Measurements from ENCODE around the gene TDRD3. TPM values are rescaled to one million over a fixed set of nuclear protein-coding genes. Genes with fewer than 3 reads are reported as not detected.

TDRD3 gene
- polyA plus RNA-seq (2013, experiment 1 of 2) = 11.0 TPM
- polyA plus RNA-seq (2013, experiment 2 of 2) = 14.6 TPM

DNA sequence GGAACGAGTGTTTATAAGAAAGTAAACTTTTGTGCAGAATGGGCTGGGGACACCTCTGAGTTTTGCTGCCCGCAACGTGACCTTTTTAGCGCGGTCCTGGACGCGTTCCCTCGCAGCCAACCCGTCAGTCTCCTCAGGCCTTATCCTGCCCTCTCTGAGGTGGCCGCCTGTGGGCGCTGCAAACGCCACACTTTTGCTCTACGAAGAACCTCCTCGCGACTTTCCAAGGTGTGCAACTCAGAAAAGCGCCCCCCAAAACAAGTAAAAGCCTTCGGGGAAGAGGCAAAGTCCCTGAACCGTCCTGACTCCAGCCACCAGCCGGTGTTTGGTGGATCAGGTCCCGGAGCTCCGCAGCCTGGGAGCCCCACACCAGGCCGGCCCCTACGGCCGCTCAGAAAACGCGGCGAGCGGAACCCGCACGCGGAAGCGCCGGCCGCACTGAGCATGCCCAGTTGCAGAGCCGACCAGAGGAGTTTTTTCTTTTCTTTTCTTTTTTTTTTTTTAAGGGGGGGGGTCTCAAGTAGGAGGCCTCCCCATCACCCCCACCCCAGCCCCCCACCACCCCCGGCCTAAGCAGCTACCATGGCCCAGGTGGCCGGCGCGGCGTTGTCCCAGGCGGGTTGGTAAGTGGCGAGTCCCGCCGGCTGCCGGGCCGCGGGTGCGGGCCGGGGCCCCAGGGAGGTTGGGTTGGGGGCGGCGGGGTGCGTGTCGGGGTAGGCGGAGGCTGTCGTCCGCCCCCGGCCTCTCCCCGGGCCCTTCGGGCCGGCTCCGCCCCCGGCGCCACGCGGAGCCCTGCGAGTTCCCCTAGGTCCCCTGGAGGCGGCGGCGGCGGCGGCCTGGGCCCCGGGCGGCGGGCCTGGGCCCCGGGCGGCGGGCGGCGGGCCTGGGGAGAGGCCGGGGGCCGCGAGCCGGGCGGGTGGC lies at the start of gene TDRD3:
TSS of gene TDRD3 (plus strand) at position 438 of the 921 bp plus-strand sequence. CDS start at position 583, 145 bp downstream.
- H3K4me1 ChIP-seq (ENCODE audit: insufficient read depth, low read length) = peaks cover 41% of the 10 kb centered on the region
- WGBS = under 1% methylated on average over 82 of the region's 84 CpGs
- peak within 1 kb of the TSS; percentile 91 for H3K27ac ChIP-seq (ENCODE audit: low read depth, low read length)
- H3K9ac ChIP-seq (ENCODE audit: low read depth, low read length) = peak within 1 kb of the TSS; percentile 96
- H3K9me3 ChIP-seq (ENCODE audit: insufficient read depth, low read depth, low read length) = no peaks in the 10 kb centered on the region
- no peaks in the 10 kb centered on the region for H3K36me3 ChIP-seq (ENCODE audit: insufficient read depth, low read length)
- H3K27me3 ChIP-seq (ENCODE audit: insufficient read depth, low read length) = no peaks in the 10 kb centered on the region
- peak within 1 kb of the TSS; percentile 94 for H3K4me3 ChIP-seq (ENCODE audit: low read length)

DNA sequence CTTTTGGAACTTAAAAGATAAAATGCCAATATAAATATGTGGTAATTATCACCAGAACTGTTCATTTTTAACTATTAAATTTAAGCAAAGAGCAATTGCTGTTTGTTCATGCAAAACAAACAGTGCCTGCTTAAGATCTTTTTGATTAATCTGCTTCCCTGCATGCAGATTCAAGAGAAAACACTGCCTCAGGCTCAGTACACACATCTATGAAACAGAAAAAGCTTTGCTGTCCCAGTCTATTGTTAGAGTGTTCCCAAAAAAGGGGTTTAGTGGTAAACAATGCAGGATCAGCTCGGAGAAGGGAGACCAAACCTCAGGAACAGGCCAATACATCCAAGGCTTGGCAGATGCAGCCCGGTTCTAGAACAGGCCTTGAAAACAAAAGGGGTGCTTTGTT lies 49.3 kb upstream of the TDRD3 start:
- Histone ChIP-seq H3K36me3 (ENCODE audit: insufficient read depth, low read length) (no peaks in the 10 kb centered on the region), H3K4me3 (ENCODE audit: low read length) (no peak overlapping the region), H3K27me3 (ENCODE audit: insufficient read depth, low read length) (no peaks in the 10 kb centered on the region), H3K9me3 (ENCODE audit: insufficient read depth, low read depth, low read length) (no peaks in the 10 kb centered on the region), H3K27ac (ENCODE audit: low read depth, low read length) (no peak overlapping the region), H3K4me1 (ENCODE audit: insufficient read depth, low read length) (no peaks in the 10 kb centered on the region), H3K9ac (ENCODE audit: low read depth, low read length) (no peak overlapping the region)
- WGBS = 87% methylated on average over 2 of the region's 2 CpGs

DNA sequence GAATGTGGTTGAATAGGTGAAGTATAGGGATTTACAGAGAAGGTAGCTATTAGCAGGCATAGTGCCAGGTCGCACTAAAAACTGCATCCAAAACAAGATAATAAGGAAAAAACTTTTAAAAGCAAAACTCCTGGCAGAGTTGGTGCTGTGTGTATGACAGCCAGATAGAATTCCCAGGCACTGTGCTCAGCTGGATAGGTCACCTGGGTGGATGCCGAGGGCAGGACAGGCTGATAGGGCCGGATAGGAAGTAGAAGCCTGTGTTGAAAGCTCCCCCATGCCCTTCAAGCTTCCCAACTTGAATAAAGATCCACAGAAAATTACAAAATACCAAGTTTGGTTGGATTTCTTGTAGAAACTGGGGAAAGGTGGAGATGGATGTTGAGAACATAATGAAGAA lies 48.9 kb upstream of the TDRD3 start:
- Histone ChIP-seq H3K9ac (ENCODE audit: low read depth, low read length) (no peak overlapping the region), H3K36me3 (ENCODE audit: insufficient read depth, low read length) (no peaks in the 10 kb centered on the region), H3K27me3 (ENCODE audit: insufficient read depth, low read length) (no peaks in the 10 kb centered on the region), H3K27ac (ENCODE audit: low read depth, low read length) (no peak overlapping the region), H3K9me3 (ENCODE audit: insufficient read depth, low read depth, low read length) (no peaks in the 10 kb centered on the region), H3K4me1 (ENCODE audit: insufficient read depth, low read length) (no peaks in the 10 kb centered on the region), H3K4me3 (ENCODE audit: low read length) (no peak overlapping the region)
- 76% methylated on average over 2 of the region's 3 CpGs for WGBS

DNA sequence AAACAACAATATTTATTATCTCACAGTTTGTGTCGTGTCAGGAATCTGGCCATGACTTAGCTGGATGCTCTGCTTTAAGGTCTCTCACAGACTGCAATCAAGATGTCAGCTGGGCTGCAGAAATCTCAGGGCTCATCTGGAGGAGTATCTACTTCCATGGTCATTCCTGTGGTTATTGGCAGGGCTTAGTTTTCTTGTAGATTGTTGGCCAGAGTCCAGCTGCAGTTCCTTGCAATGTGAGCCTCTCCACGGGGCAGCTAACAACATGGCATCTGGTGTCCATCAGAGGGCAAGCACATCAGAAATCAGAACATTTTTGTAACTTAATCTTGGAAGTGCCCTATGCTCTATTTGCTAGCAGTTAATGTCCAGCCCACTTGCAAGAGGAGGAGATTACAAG lies 45.7 kb upstream of the TDRD3 start:
- Histone ChIP-seq H3K27ac (ENCODE audit: low read depth, low read length) (no peak overlapping the region), H3K36me3 (ENCODE audit: insufficient read depth, low read length) (no peaks in the 10 kb centered on the region), H3K9ac (ENCODE audit: low read depth, low read length) (no peak overlapping the region), H3K9me3 (ENCODE audit: insufficient read depth, low read depth, low read length) (no peaks in the 10 kb centered on the region), H3K27me3 (ENCODE audit: insufficient read depth, low read length) (no peaks in the 10 kb centered on the region), H3K4me3 (ENCODE audit: low read length) (no peak overlapping the region), H3K4me1 (ENCODE audit: insufficient read depth, low read length) (no peaks in the 10 kb centered on the region)
- 89% methylated on average over 2 of the region's 2 CpGs for WGBS

DNA sequence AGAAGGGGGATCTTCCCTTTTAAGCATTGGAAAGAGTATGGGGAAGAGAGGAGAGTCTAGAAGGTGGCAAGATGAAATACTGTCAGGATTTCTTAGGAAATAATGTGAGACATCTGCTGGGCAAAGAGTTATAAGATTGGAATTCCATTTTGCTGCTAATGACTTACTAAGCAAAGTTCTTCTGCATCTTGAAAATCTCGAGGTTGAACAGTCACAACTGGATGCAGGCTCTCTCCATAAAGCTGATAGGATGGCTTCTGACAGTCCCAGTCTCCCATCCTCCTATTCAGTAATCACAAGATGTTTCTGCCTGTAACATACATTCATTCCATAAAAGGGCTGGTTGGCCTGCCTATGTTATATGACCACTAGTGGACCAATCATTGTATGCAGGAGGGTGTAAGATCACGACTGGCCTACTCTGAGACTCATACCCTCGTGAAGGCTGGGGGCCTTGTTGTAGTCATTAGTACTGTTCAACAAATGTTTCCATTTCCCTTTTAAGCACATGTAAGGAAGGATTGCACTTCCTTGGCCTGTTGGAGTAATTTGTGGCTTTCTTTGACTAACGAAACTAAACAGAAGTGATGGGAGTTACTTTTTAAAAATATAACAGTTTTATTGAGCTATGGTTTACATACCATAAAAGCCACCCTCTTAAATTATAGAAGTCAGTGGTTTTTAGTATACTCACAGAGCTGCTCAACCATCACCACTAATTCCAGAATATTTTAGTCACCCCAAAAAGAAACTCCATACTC lies 45.0 kb upstream of the TDRD3 start:
- Histone ChIP-seq H3K36me3 (ENCODE audit: insufficient read depth, low read length) (no peaks in the 10 kb centered on the region), H3K4me1 (ENCODE audit: insufficient read depth, low read length) (no peaks in the 10 kb centered on the region), H3K9me3 (ENCODE audit: insufficient read depth, low read depth, low read length) (no peaks in the 10 kb centered on the region), H3K27ac (ENCODE audit: low read depth, low read length) (no peak overlapping the region), H3K27me3 (ENCODE audit: insufficient read depth, low read length) (no peaks in the 10 kb centered on the region), H3K4me3 (ENCODE audit: low read length) (no peak overlapping the region), H3K9ac (ENCODE audit: low read depth, low read length) (no peak overlapping the region)
- 89% methylated on average over 3 of the region's 4 CpGs for WGBS

DNA sequence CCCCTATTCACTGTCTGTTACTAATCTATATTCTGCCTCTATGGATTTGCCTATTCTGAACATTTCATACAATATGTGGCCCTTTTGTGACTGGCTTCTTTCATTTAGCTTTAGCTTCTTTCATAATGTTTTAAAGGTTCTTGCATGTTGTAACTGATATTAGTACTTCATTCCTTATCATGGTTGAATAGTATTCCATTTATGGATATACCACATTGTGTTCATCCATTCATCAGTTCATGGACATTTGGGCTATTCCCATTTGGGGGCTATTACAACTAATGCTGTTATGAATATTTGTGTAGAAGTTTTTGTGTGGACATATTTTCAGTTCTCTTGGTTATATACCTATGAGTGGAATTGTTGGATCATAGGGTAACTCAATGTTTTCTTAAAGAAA lies 44.4 kb upstream of the TDRD3 start:
- no peaks in the 10 kb centered on the region for H3K27me3 ChIP-seq (ENCODE audit: insufficient read depth, low read length)
- no peaks in the 10 kb centered on the region for H3K36me3 ChIP-seq (ENCODE audit: insufficient read depth, low read length)
- H3K9ac ChIP-seq (ENCODE audit: low read depth, low read length) = no peak overlapping the region
- no peak overlapping the region for H3K4me3 ChIP-seq (ENCODE audit: low read length)
- H3K9me3 ChIP-seq (ENCODE audit: insufficient read depth, low read depth, low read length) = no peaks in the 10 kb centered on the region
- no peak overlapping the region for H3K27ac ChIP-seq (ENCODE audit: low read depth, low read length)
- no peaks in the 10 kb centered on the region for H3K4me1 ChIP-seq (ENCODE audit: insufficient read depth, low read length)

DNA sequence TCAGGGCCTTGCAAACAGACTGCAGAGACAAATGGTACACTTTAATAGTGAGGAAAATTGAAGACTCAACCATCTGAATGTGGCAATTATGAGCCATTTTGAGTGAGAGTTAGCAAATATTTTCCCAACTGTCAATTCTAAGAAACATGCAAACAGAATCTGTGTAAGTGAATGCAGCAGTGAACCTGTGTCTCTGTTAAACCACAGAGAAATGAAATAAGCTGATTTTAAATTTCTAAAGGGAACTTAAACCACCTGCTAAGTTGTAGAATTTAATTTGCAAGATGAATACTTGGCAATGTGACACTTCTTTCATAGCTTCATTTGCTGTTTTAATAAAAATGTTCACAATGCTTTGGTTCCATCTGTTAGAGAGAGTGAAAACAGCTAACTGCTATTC lies 42.0 kb upstream of the TDRD3 start:
- Histone ChIP-seq H3K4me3 (ENCODE audit: low read length) (no peak overlapping the region), H3K36me3 (ENCODE audit: insufficient read depth, low read length) (no peaks in the 10 kb centered on the region), H3K9me3 (ENCODE audit: insufficient read depth, low read depth, low read length) (no peaks in the 10 kb centered on the region), H3K4me1 (ENCODE audit: insufficient read depth, low read length) (no peaks in the 10 kb centered on the region), H3K9ac (ENCODE audit: low read depth, low read length) (no peak overlapping the region), H3K27ac (ENCODE audit: low read depth, low read length) (no peak overlapping the region), H3K27me3 (ENCODE audit: insufficient read depth, low read length) (no peaks in the 10 kb centered on the region)

DNA sequence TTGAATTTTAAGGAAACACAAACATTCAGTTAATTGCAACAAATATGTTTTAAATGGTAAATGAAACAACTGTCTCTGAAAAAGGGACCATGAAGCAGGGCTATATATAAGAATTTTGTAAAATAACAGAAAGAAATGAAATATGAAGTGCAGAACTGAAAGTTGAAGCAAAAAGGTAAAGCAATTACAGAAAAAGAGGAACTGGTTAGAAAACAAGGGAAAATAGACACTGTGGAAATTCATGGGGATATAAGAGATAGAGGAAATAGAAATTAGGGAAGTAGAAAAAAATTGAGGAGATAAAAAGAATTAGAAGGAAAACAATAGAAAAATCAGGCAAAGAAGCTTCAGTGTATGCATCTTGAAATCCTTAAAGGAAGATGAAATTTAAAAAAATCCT lies 40.0 kb upstream of the TDRD3 start:
- H3K4me3 ChIP-seq (ENCODE audit: low read length) = no peak overlapping the region
- H3K9me3 ChIP-seq (ENCODE audit: insufficient read depth, low read depth, low read length) = no peaks in the 10 kb centered on the region
- H3K27me3 ChIP-seq (ENCODE audit: insufficient read depth, low read length) = no peaks in the 10 kb centered on the region
- no peak overlapping the region for H3K9ac ChIP-seq (ENCODE audit: low read depth, low read length)
- H3K4me1 ChIP-seq (ENCODE audit: insufficient read depth, low read length) = no peaks in the 10 kb centered on the region
- H3K36me3 ChIP-seq (ENCODE audit: insufficient read depth, low read length) = no peaks in the 10 kb centered on the region
- H3K27ac ChIP-seq (ENCODE audit: low read depth, low read length) = no peak overlapping the region

DNA sequence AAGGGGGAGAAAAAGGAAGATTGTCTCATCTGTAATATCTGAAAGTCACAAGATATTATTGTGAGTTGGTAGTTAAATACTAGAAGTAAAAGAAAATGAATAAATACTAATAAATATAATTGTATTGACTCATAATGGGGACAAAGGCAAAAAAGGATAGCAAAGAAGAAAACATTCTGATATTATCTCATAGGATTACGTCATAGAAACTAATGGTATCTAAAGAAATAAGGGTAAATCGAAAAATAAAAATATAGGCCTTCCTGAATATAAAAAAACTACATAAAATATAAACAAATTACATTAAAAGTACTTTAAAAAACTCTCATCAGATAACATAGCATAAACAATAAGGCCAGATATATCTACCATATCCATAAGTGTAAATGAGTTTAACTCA lies 38.6 kb upstream of the TDRD3 start:
- 0 out of 2 replicates have a peak, but pooled peaks cover 3% of the 10 kb centered on the region for H3K4me1 ChIP-seq (ENCODE audit: insufficient read depth, low read length)
- no CpG with 5 or more reads among the region's 2 CpGs for WGBS
- H3K9me3 ChIP-seq (ENCODE audit: insufficient read depth, low read depth, low read length) = no peaks in the 10 kb centered on the region
- no peaks in the 10 kb centered on the region for H3K36me3 ChIP-seq (ENCODE audit: insufficient read depth, low read length)
- H3K27ac ChIP-seq (ENCODE audit: low read depth, low read length) = no peak overlapping the region
- H3K27me3 ChIP-seq (ENCODE audit: insufficient read depth, low read length) = no peaks in the 10 kb centered on the region
- no peak overlapping the region for H3K4me3 ChIP-seq (ENCODE audit: low read length)
- H3K9ac ChIP-seq (ENCODE audit: low read depth, low read length) = no peak overlapping the region

DNA sequence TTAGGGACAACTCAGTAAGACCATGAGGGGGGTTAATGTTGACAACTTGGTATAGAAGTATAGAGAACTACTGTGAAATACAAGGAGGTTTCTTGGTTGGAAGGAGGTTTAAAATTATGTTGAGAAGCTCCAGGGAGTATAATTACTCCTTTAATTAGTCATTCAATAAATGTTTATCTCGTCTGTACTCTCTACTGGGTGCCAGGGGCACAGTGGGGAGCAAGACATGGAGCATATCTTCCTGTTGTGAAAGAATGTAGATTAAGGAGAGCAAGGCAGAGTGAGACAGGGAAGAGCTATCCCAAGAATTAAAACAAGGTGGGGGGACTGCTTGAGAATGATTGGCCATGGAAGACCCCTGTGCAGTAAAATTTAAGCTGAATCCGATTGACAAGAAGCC lies 33.7 kb upstream of the TDRD3 start:
- H3K9ac ChIP-seq (ENCODE audit: low read depth, low read length) = no peak overlapping the region
- no peak overlapping the region for H3K4me3 ChIP-seq (ENCODE audit: low read length)
- 78% methylated on average over 2 of the region's 2 CpGs for WGBS
- no peaks in the 10 kb centered on the region for H3K36me3 ChIP-seq (ENCODE audit: insufficient read depth, low read length)
- no peaks in the 10 kb centered on the region for H3K9me3 ChIP-seq (ENCODE audit: insufficient read depth, low read depth, low read length)
- H3K27ac ChIP-seq (ENCODE audit: low read depth, low read length) = no peak overlapping the region
- H3K27me3 ChIP-seq (ENCODE audit: insufficient read depth, low read length) = no peaks in the 10 kb centered on the region
- H3K4me1 ChIP-seq (ENCODE audit: insufficient read depth, low read length) = 0 out of 2 replicates have a peak, but pooled peaks cover 4% of the 10 kb centered on the region

DNA sequence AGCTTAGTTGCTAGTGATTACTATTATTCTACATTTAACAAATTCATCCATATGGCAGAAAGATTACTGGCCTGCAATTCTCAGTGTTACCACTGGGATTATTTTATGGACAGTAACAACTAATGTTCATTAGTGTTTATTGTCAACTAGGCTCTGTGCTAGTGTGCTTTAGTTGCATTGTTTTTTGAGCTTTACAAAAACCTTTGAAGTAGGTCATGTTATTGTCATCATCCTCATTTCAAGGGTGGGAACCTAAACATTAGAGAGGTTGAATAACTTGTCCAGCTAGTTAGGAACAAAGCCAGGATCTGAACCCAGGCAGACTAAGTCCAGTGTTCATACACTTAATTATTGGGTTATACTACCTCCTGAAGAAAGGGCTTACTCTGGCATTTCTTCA lies 27.8 kb upstream of the TDRD3 start:
- Histone ChIP-seq H3K36me3 (ENCODE audit: insufficient read depth, low read length) (no peaks in the 10 kb centered on the region), H3K27me3 (ENCODE audit: insufficient read depth, low read length) (no peaks in the 10 kb centered on the region), H3K9ac (ENCODE audit: low read depth, low read length) (no peak overlapping the region), H3K4me3 (ENCODE audit: low read length) (no peak overlapping the region), H3K9me3 (ENCODE audit: insufficient read depth, low read depth, low read length) (no peaks in the 10 kb centered on the region), H3K27ac (ENCODE audit: low read depth, low read length) (no peak overlapping the region), H3K4me1 (ENCODE audit: insufficient read depth, low read length) (no peaks in the 10 kb centered on the region)

Data from HUES64 (cell line).